IPS-20b (cell line): Measurements from ENCODE around the gene MIEF2.
"Not testable (repeated sequence)": the region's sequence is repeated elsewhere in the genome, so short reads cannot be mapped to it uniquely, and the experiment has no call there.

Source experiments
- H3K27ac ChIP-seq: one replicate; pipeline ENCODE4 v1.5.1; 2013; ENCODE audit warnings: low read length
- H3K27me3 ChIP-seq: 2 replicates; pipeline ENCODE4 v1.6.1; 2013; ENCODE audit warnings: mild to moderate bottlenecking, low read length, inconsistent platforms; ENCODE audit not compliant: insufficient read depth
- H3K36me3 ChIP-seq: 2 replicates; pipeline ENCODE4 v1.6.1; 2013; ENCODE audit warnings: low read depth, mild to moderate bottlenecking, inconsistent platforms, low read length, moderate library complexity; ENCODE audit not compliant: insufficient read depth
- H3K4me1 ChIP-seq: 2 replicates; pipeline ENCODE4 v1.6.1; 2013; ENCODE audit warnings: mild to moderate bottlenecking, control low read depth, inconsistent platforms, low read length, moderate library complexity; ENCODE audit not compliant: insufficient read depth
- H3K4me3 ChIP-seq: 2 replicates; pipeline ENCODE4 v1.5.1; 2013; ENCODE audit warnings: mild to moderate bottlenecking, low read length, inconsistent platforms
- H3K9ac ChIP-seq: 2 replicates; pipeline ENCODE4 v1.6.1; 2013; ENCODE audit warnings: low read depth, mild to moderate bottlenecking, inconsistent platforms, low read length, moderate library complexity
- H3K9me3 ChIP-seq: 2 replicates; pipeline ENCODE4 v1.6.1; 2013; ENCODE audit warnings: mild to moderate bottlenecking, low read depth, low read length, inconsistent platforms; ENCODE audit not compliant: insufficient read depth

Gene MIEF2

DNA sequence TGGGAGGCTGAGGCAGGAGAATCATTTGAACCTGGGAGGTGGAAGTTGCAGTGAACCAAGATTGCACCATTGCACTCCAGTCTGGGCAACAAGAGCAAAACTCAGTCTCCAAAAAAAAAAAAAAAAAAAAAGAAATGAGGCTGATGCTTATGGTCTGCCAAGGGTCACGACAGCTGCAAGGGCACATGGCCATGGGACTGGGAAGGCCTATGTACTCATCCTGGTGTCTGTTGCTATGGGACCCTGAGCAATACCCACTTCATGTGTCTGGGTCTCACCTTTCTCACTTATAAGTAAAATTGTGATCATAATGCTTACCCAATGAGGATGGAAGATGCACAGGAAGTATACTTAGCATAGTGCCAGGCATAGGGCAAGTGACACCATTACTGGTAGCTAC lies 16.6 kb downstream of the MIEF2 start:
- no peak overlapping the region for H3K27ac ChIP-seq
- H3K36me3 ChIP-seq = peaks cover 87% of the 10 kb centered on the region

GRCh38 chr17:18278867-18279266 lies 18.4 kb downstream of the MIEF2 start:
- Histone ChIP-seq H3K9ac (no peak overlapping the region), H3K36me3 (peaks cover 89% of the 10 kb centered on the region), H3K27me3 (no peaks in the 10 kb centered on the region)

More for the DNA sequence above, 16.6 kb downstream of the MIEF2 start:
- Histone ChIP-seq H3K27me3 (no peaks in the 10 kb centered on the region), H3K4me3 (no peak overlapping the region), H3K9ac (no peak overlapping the region), H3K9me3 (no peaks in the 10 kb centered on the region), H3K4me1 (no peaks in the 10 kb centered on the region)

DNA sequence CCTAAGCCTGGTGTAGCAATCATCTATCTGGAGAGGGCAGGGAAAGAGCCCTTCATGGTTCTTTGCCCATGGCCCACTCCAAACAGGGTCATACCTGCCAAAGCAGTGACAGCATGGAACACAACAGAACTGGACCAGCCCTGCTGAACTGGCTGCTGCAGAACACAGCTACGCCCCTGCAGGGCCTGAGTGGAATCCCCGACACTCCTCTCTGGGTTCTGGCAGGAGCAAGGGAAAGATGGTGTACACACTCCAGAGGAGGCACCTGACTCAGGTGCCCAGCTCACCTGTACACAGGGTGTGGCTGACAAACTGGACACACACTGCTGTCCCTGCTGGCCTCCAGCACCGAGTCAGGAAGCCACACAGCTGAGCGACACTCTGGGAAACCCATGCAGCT lies 19.8 kb downstream of the MIEF2 start:
- Histone ChIP-seq H3K4me1 (no peaks in the 10 kb centered on the region), H3K27me3 (no peaks in the 10 kb centered on the region), H3K9me3 (no peaks in the 10 kb centered on the region), H3K36me3 (peaks cover 92% of the 10 kb centered on the region), H3K4me3 (no peak overlapping the region), H3K9ac (no peak overlapping the region), H3K27ac (no peak overlapping the region)

More at GRCh38 chr17:18278867-18279266, 18.4 kb downstream of the MIEF2 start:
- H3K4me1 ChIP-seq = no peaks in the 10 kb centered on the region
- no peak overlapping the region for H3K4me3 ChIP-seq
- no peaks in the 10 kb centered on the region for H3K9me3 ChIP-seq
- no peak overlapping the region for H3K27ac ChIP-seq

DNA sequence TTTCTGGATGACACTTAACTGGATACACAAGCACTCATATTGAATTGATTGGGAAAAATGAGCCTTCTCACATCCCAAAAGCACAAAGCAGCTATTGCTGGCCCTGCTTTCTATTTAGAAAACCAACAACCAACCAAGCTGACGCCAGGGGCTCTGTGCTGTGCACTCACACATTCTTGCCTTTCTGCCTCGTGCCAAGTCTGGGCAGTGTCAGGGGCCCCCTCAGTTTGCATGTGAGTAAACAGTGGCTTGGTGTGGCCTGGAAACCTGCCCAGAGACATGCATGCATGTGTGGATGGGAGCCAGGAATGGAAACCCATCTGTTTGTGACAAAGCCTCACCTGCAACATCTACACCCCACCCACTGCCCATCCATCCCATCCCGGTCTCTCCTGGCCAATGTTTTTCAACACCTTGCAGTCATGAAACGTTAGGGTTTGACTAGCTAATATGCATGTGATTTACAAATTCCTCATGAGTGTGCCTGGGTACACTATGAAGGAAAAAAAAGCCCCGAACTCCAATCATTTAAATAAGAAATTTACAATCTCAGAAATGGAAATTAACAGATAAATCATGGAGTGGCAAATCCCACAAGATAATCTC lies 20.4 kb downstream of the MIEF2 start:
- H3K9ac ChIP-seq = no peak overlapping the region
- H3K27ac ChIP-seq = no peak overlapping the region
- no peaks in the 10 kb centered on the region for H3K4me1 ChIP-seq
- H3K9me3 ChIP-seq = no peaks in the 10 kb centered on the region
- peaks cover 97% of the 10 kb centered on the region for H3K36me3 ChIP-seq
- H3K27me3 ChIP-seq = no peaks in the 10 kb centered on the region
- no peak overlapping the region for H3K4me3 ChIP-seq

DNA sequence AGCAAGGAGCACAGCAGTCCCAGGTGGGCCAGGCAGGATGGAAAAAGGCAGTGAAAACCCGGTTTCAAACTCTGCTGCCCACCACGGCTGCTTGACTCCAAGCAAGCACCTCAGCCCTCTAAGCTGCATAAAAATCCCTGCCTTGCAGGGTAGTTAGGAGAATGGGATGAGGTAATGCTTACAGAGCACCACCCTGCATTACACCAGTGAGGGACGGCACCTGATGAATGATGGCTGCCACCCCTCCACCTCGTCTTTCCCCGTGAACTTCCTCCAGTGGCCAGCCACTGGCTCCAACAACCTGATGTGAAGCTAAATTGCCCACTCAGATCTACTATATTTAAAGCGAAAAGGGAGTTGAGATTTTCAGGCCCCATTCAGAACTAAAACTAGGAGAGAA lies 21.3 kb downstream of the MIEF2 start:
- Histone ChIP-seq H3K4me3 (no peak overlapping the region), H3K27me3 (no peaks in the 10 kb centered on the region), H3K4me1 (no peaks in the 10 kb centered on the region), H3K9me3 (no peaks in the 10 kb centered on the region), H3K9ac (no peak overlapping the region), H3K36me3 (peaks cover 94% of the 10 kb centered on the region), H3K27ac (no peak overlapping the region)

GRCh38 chr17:18285296-18285695 lies 24.8 kb downstream of the MIEF2 start:
- Histone ChIP-seq H3K36me3 (peaks cover 95% of the 10 kb centered on the region), H3K27ac (no peak overlapping the region), H3K4me3 (no peak overlapping the region), H3K9ac (no peak overlapping the region), H3K9me3 (no peaks in the 10 kb centered on the region), H3K4me1 (no peaks in the 10 kb centered on the region), H3K27me3 (no peaks in the 10 kb centered on the region)

GRCh38 chr17:18291718-18292540 lies 31.5 kb downstream of the MIEF2 start:
- H3K9me3 ChIP-seq = no peaks in the 10 kb centered on the region
- peaks cover 76% of the 10 kb centered on the region for H3K36me3 ChIP-seq
- no peak overlapping the region for H3K27ac ChIP-seq
- H3K27me3 ChIP-seq = no peaks in the 10 kb centered on the region
- no peak overlapping the region for H3K4me3 ChIP-seq
- no peaks in the 10 kb centered on the region for H3K4me1 ChIP-seq
- H3K9ac ChIP-seq = no peak overlapping the region

DNA sequence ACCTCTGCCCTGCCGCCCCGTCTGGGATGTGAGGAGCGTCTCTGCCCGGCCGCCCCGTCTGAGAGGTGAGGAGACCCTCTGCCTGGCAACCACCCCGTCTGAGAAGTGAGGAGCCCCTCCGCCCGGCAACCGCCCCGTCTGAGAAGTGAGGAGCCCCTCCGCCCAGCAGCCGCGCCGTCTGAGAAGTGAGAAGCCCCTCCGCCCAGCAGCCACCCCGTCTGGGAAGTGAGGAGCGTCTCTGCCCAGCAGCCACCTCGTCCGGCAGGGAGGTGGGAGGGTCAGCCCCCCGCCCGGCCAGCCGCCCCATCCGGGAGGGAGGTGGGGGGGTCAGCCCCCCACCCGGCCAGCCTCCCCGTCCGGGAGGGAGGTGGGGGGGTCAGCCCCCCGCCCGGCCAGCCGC lies 37.6 kb downstream of the MIEF2 start:
- not testable (repeated sequence) for H3K4me3 ChIP-seq, H3K27me3 ChIP-seq, H3K9me3 ChIP-seq, H3K4me1 ChIP-seq, H3K27ac ChIP-seq, H3K9ac ChIP-seq
- H3K36me3 ChIP-seq = peaks cover 60% of the 10 kb centered on the region

DNA sequence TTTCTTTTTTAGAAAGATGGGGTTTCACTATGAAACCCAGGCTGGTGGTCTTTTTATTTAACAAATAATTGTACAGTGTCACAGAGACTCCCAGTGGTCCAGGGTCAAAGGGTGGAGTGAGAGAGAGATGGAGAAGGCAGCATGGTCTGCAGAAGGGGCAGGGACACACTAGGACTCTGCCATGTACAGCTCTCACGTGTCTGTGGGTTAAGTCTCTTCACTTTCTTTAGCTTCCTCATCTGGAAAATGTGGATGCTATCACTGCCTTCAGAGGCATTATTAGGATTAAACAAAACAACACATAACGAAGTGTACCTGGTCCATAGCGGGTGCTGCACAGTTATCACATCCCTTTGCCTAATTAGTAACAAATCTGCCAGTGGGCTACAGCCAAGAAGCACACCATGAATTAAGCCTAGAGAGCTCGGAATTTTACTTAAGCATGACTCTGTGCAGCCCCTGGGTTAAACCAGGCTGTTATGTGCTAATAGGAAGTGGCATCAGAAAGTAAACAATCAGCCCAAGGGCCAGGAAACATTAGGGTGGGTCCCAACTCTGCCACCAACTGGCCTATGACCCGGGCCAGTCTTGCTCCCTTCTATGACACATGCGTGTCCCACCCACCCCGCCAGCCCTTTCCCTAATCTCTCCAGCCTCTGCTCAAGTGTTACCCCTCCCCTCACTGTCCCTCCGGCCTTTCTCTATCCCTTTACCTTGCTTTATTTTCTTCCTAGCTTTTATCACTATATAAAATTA lies 40.4 kb downstream of the MIEF2 start:
- Histone ChIP-seq H3K4me3 (no peak overlapping the region), H3K27ac (no peak overlapping the region), H3K9ac (no peak overlapping the region), H3K27me3 (no peaks in the 10 kb centered on the region), H3K9me3 (no peaks in the 10 kb centered on the region), H3K4me1 (no peaks in the 10 kb centered on the region), H3K36me3 (peaks cover 70% of the 10 kb centered on the region)

- not testable (repeated sequence) for H3K9me3 ChIP-seq, H3K4me1 ChIP-seq, H3K27me3 ChIP-seq, H3K27ac ChIP-seq, H3K9ac ChIP-seq, H3K4me3 ChIP-seq
- H3K36me3 ChIP-seq = peaks cover 88% of the 10 kb centered on the region
Observed at GRCh38 chr17:18303206-18303605, 42.7 kb downstream of the MIEF2 start.

- Histone ChIP-seq H3K4me3 (no peak overlapping the region), H3K27ac (no peak overlapping the region), H3K36me3 (peaks cover 75% of the 10 kb centered on the region), H3K9ac (no peak overlapping the region), H3K9me3 (no peaks in the 10 kb centered on the region), H3K27me3 (no peaks in the 10 kb centered on the region), H3K4me1 (peaks cover 6% of the 10 kb centered on the region; the same call in 1 of the 2 replicates)
Observed at GRCh38 chr17:18309202-18309601, 48.7 kb downstream of the MIEF2 start.
